GM12878 (cell line): ENCODE data around the gene C1RL. TPM values are rescaled to one million over a fixed set of nuclear protein-coding genes. Genes with fewer than 3 reads are reported as not detected.

Source experiments
- BCL11A ChIP-seq: IDR thresholded peaks from 2 replicates; pipeline ENCODE4 v1.6.1; 2011; ENCODE audit warnings: low read depth, low read length
- CBX5 ChIP-seq: sonication (generic); IDR thresholded peaks from 2 replicates; pipeline ENCODE4 v1.6.1; 2016; ENCODE audit warnings: low read depth, moderate library complexity, mild to moderate bottlenecking, inconsistent platforms
- E2F8 ChIP-seq: fragments of 450-650 bp; IDR thresholded peaks from 2 replicates; pipeline ENCODE4 v1.6.1; 2018; ENCODE audit warnings: mild to moderate bottlenecking, low read depth, moderate library complexity; ENCODE audit not compliant: partially characterized antibody
- IKZF2 ChIP-seq, 2 experiments: fragments of 450-650 bp; IDR thresholded peaks; 2 replicates each; pipeline ENCODE4 v1.6.1; 2017; ENCODE audit warnings: mild to moderate bottlenecking in 2 of 2, moderate library complexity in 2 of 2
- NKRF ChIP-seq: fragments of 450-650 bp; conservative IDR thresholded peaks from 2 replicates; pipeline ENCODE4 v1.6.1; 2017; ENCODE audit warnings: mild to moderate bottlenecking, moderate library complexity
- RAD51 ChIP-seq: fragments of 450-650 bp; IDR thresholded peaks from 2 replicates; pipeline ENCODE4 v1.6.1; 2016; ENCODE audit warnings: moderate library complexity, mild to moderate bottlenecking, inconsistent platforms
- RELB ChIP-seq: fragments of 450-650 bp; IDR thresholded peaks from 2 replicates; pipeline ENCODE4 v1.6.1; 2017; ENCODE audit warnings: low read depth, mild to moderate bottlenecking, moderate library complexity
- STAT3 ChIP-seq: IDR thresholded peaks from 2 replicates; pipeline ENCODE4 v1.6.1; 2011; ENCODE audit warnings: low read depth, low read length, improper control_type of control experiment
- ZSCAN29 ChIP-seq: fragments of 450-650 bp; IDR thresholded peaks from 2 replicates; pipeline ENCODE4 v1.6.1; 2017; ENCODE audit warnings: mild to moderate bottlenecking, moderate library complexity
- polyA plus RNA-seq, 11 experiments: library from polyadenylated mRNA; depleted of rRNA in 4 of 11; unstranded in 6 of 11; stranded (reverse) in 5 of 11; fragments of >200 nt; fragmentation: Nextera tagmentation in 4 of 11; fragmentation: Illumina TruSeq in 1 of 11; extraction: Ambion mirVana in 4 of 11; extraction: Trizol in 1 of 11; gene quantifications; 1 replicate in 1 of 11; 2 replicates in 10 of 11; pipeline versions ENCODE4 v1.2.1 to v1.2.3, GENCODE V29; 2011 to 2016; ENCODE audit warnings: inconsistent platforms in 2 of 11, missing spikeins in 2 of 11, low read depth in 1 of 11
- total RNA-seq, 4 experiments: library from RNA; depleted of rRNA in 3 of 4; stranded (reverse); fragments of >200 nt in 3 of 4; fragmentation: Illumina TruSeq in 1 of 4; extraction: Trizol in 1 of 4; gene quantifications; 2 replicates each; pipeline versions ENCODE4 v1.2.1 to v1.2.3, GENCODE V29; 2013 to 2021

C1RL gene
- total and polyA plus RNA-seq, 10 of the 15 experiments (the other 5 are each of a cell fraction or from before 2014, with no cell fraction given), result 1.3 to 12.8 (median 8.1) TPM

GRCh38 chr12:7047306-7047705 lies 61.7 kb downstream of the C1RL start (continued):
- TF ChIP-seq ZSCAN29 (no peak), STAT3 (no peak), CBX5 (no peak), RELB (no peak), NKRF (no peak), E2F8 (no peak), RAD51 (no peak), IKZF2 (IDR thresholded peaks at IDR 0.05) (no peak), BCL11A (no peak)
